ENCODE data around the gene SUFU. TPM values are rescaled to one million over a fixed set of nuclear protein-coding genes. Genes with fewer than 3 reads are reported as not detected.
"Not testable (repeated sequence)": the region's sequence is repeated elsewhere in the genome, so short reads cannot be mapped to it uniquely, and the experiment has no call there.

SUFU gene
- total RNA-seq, 1 donor from 2014 or later, result 7.4 TPM

DNA sequence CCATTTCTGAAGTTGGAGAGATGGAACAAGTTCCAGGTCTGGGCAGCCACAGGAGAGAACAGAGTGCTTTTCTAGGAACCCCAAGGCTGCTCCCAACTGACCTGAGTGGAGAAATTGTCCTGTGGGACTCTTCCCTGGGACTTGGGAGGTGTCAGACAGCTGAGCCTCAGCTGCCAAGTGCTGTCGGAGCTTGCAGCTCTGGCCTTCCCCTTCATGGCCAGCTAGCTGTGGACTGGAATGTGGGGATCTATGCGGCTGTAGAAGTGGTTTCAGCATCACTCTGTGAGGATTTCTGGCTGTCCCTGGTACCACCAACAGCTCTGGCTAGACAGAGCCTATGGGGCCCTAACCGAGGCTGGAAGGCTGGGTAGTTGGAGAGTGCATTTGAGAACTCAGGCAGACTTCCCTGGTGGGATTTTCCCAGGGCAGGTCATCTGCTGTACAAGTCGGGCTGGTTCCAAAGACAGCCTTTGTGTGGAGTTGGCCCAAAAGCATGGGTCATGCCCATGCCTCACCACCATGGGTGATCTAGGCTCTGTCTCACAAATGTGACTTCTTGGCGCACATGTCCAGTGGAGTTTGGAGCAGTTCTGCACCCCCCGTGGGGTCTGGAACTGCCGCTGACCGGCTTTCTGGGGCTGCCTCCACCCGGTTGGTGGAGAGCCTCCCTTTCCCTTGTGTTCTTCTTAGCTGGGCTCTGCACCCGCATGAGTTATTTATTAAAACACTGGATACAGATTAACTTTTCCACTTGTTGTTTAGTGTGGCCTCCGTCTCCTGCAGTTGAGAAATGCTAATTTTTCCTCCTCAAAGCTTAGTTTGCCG lies 10.9 kb downstream of the SUFU start:
- DNase-seq, result no peak

DNA sequence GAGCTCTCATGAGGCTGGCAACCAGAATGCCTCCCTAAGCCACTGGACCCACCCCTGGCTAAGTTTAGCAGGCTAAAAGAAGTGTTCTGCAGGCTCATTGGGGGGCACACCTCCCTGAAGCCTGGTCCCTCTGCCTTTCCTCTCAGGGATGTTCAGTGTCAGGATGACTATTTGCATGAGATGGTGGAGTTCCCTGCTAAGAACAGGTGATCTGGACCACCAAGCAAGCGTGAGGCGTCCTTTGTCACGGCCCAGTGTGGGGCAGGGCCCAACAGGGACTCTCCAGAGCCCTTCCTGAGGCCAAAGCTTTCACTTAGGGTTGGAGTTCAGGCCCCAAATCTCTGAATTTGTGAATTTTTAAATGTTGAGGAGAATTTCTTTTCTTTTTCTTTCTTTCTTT lies 12.0 kb downstream of the SUFU start:
- no peak for DNase-seq

DNA sequence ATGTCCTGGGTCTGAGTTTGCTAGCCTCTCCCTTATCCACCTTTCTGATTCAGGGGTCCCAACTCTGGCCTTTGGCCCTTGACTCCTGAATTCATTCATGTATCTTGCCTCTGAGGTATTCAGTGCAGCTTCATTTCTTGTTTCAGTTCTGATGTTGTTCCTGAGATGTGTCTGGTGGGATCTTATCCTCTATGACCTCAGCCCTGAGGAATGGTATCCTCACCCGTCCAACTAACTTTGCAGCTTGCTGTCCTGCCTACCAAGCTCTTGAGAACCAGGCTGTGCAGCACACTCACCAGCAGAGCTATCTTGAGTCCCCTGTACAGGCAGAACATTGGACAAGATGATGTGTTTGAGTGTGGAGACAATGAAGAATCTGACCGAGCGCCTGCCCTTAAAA lies 13.8 kb downstream of the SUFU start:
- DNase-seq, result no peak

DNA sequence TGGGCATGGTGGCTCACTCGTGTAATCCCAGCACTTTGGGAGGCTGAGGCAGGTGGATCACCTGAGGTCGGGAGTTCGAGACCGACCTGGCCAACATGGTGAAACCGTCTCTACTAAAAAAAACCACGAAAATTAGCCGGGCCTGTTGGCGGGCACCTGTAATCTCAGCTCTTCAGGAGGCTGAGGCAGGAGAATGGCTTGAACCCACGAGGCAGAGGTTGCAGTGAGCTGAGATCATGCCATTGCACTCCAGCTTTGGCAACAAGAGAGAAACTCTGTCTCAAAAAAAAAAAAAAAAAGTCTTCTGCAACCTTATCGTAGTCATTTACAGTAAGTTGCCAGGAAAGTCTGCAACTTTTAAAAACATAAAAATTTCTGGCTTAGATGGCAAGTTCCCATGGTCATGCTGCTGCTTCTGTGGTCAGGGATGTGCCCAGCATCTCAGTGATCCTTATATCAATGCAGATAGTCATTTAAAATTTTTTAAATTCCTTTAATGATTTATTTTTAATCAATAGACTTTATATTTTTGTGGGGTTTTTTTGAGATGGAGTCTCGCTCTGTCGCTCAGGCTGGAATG lies 15.6 kb downstream of the SUFU start:
- no peak for DNase-seq

GRCh38 chr10:102522874-102523249 lies 19.1 kb downstream of the SUFU start:
- DNase-seq, result no peak

DNA sequence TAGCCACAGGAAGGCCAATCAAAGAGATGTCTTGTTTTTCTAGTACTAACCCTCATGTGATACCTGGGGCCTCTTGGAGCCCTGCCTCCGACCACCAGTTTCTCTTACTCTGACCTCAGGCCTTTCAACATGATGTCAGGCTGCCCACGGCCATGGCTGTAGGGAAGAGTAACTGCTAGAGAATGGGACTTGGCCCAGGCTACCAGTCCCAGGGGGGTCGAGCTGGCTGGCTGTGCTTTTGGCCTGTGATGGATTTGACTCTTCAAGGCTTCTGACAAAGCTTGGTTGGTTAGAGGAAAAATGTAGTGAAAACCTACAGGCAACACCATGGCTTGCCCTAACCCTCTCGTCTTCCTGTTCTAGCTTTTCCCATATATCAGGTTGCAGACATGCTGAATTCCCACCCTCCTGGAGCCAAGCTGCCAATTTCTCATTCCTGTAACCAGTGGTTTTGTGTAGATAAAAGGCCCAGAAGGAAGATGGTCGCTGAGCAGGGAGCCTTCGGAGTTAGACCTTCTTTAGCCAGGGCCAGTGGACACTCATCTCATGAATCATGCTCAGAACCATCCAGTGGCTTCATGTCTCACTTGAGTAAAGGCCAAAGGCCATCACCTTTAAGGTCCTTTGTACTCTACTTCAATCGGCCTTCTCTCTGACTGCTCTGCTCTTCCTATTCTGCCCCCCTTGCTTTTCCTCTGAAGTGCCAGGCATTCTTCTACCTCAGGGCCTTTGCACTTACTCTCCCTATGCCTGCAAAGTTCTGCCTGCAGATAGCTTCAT lies 19.7 kb downstream of the SUFU start:
- DNase-seq, result no peak

GRCh38 chr10:102524746-102525145 lies 21.0 kb downstream of the SUFU start:
- no peak for DNase-seq

DNA sequence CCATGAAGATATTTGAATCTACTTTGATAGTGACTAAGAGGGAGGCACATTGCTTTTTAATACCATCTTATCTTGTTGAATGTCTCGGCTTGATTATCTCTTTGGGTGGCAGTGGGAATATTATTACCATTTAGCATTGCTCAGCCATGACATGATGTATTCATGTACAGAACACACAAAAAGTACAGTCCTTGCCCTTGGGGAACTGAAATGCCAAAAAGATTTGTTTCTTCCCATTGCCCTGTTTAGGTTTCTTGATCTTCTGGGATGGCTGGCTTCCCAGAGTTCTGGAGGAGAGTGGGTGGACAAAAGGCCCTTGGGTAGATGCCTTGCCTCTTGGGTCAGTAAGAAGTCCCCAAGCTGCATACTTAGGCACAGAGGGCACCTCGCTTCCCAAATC lies 23.8 kb downstream of the SUFU start:
- DNase-seq, result no peak

GRCh38 chr10:102534333-102534732 lies 30.6 kb downstream of the SUFU start:
- DNase-seq, result no peak

- DNase-seq, result not testable (repeated sequence)
Observed at GRCh38 chr10:102534966-102535365, 31.2 kb downstream of the SUFU start.

DNA sequence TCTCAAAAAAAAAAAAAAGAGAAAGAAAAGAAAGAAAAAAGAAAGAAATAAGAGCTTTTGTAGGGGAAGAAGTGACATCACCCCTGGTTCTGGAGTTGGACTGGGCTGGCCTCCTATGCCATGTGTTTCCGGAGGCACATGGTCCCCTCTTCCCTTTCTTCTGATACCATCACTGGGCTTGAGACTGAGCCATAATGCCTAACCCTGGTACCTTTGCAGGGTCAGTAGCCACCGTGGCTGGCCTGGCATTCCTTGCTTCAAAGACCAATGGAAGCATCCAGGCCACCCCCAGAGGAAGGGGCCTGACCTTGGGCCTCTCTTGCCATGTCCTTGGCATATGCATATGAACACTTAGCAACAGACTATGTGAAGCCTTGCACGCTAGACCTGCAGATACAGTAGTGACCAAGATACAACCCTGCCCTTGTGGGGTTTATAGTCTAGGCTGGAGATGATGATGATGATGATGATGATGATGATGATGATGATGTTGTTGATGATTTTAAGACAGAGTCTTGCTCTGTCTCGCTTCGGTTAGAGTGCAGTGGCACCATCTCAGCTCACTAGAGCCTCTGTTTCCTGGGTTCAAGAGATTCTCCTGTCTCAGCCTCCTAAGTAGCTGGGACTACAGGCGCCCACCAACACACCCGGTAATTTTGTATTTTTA lies 31.8 kb downstream of the SUFU start:
- DNase-seq, result no peak

DNA sequence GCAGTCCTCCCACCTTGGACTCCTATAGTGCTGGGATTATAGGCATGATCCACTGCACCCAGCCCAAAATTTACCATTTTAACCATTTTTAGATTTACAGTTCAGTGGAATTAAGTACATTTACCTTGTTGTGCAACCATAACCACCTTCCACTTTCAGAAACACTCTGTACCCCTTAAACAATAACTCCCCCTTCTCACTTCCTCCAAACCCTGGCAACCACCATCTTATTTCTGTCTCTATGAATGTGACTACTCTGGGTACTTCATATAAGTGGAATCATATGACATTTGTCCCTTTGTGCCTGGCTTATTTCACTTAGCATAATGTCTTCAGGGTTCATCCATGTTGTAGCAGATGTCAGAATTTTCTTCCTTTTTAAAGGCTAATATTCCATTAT lies 33.6 kb downstream of the SUFU start:
- no peak for DNase-seq

DNA sequence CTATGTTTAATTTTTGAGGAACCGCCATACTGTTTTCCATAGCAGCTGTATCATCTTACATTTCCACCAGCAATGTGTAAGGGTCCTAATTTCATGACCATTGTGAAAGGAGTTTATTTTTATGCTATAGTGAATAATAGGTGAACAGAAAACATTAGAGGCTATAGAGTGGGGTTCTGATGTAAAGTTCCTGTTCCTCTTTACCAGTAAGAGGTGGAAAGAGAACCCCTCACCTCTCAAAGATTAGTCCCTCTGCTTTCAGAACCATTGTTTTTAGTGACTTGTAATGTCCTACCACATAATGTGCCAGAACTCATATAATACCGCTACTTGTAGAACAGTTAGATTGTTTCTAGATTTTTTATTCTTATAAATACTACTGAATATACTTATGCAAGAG lies 34.2 kb downstream of the SUFU start:
- DNase-seq, result no peak

DNA sequence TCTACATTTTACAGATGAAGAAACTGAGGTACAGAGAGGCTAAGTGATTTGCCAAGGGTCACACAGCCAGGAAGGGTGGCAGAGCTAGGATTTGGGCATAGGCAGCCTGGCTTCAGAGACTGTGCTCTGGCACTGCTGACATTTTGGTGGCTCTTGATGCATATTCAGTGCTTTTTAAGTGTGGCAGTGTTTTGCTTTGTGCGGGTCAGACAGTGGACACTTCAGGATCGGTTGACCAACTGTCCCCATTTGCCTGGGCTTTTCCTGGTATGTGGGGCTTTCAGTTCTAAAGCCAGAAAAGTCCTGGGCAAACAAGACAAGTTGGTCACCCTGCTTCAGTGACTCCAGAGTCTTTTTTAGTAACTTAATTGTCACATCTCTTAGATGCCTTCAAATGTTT lies 35.0 kb downstream of the SUFU start:
- DNase-seq, result no peak

- no peak for DNase-seq
Observed at GRCh38 chr10:102540023-102540422, 36.3 kb downstream of the SUFU start.

GRCh38 chr10:102542800-102543418 lies 39.1 kb downstream of the SUFU start:
- no peak for DNase-seq

- DNase-seq, result no peak
Observed at GRCh38 chr10:102545265-102545871, 41.6 kb downstream of the SUFU start.

GRCh38 chr10:102545997-102546396 lies 42.2 kb downstream of the SUFU start:
- DNase-seq, result no peak

- no peak for DNase-seq
Observed at GRCh38 chr10:102546606-102547320, 43.0 kb downstream of the SUFU start.

GRCh38 chr10:102549549-102549948 lies 45.8 kb downstream of the SUFU start:
- DNase-seq, result no peak

GRCh38 chr10:102550636-102551210 lies 47.0 kb downstream of the SUFU start:
- DNase-seq, result no peak

Measured in skin of body (tissue), 2 donors.